Neutrophil (primary cell): ENCODE measurements around the gene RTN4.

Experiments
- H3K27ac ChIP-seq: fragments of 200-600 bp; sonication (generic); 2 replicates; pipeline ENCODE4 v1.5.1; 2016; ENCODE audit warnings: mild to moderate bottlenecking, moderate library complexity
- H3K27me3 ChIP-seq: fragments of 200-600 bp; sonication (generic); 2 replicates; pipeline ENCODE4 v1.6.0; 2016; ENCODE audit warnings: mild to moderate bottlenecking
- H3K36me3 ChIP-seq: fragments of 200-600 bp; sonication (generic); 2 replicates; pipeline ENCODE4 v1.5.1; 2017
- H3K4me1 ChIP-seq, 2 experiments: fragments of 200-600 bp in 1 of 2; sonication (generic) in 1 of 2; 1 replicate in 1 of 2; 2 replicates in 1 of 2; pipeline versions ENCODE4 v1.5.1 to v1.6.1; 2013 to 2016; ENCODE audit warnings: low read depth in 1 of 2, low read length in 1 of 2, mild to moderate bottlenecking in 1 of 2, moderate library complexity in 1 of 2; ENCODE audit not compliant: control insufficient read depth in 1 of 2, insufficient read depth in 1 of 2
- H3K4me3 ChIP-seq, 2 experiments: fragments of 200-600 bp in 1 of 2; sonication (generic) in 1 of 2; 1 replicate in 1 of 2; 2 replicates in 1 of 2; pipeline ENCODE4 v1.5.1; 2013 to 2016; ENCODE audit warnings: low read depth in 1 of 2, low read length in 1 of 2, mild to moderate bottlenecking in 1 of 2, moderate library complexity in 1 of 2
- H3K9me3 ChIP-seq: fragments of 200-600 bp; sonication (generic); 2 replicates; pipeline ENCODE4 v1.5.1; 2016
- CTCF ChIP-seq: fragments of 200-600 bp; sonication (generic); IDR thresholded peaks from 2 replicates; pipeline ENCODE4 v1.5.1; 2016; ENCODE audit warnings: antibody characterized with exemption

Gene RTN4

GRCh38 chr2:54957321-54957999 lies 92.8 kb downstream of the RTN4 start:
- Histone ChIP-seq H3K27me3 (no peaks in the 10 kb centered on the region), H3K4me3 (no peak overlapping the region), H3K9me3 (no peaks in the 10 kb centered on the region), H3K4me1 (peaks cover 0 to 10% of the 10 kb centered on the region in 2 experiments), H3K36me3 (no peaks in the 10 kb centered on the region), H3K27ac (no peak overlapping the region)
- TF ChIP-seq CTCF = no peak

GRCh38 chr2:54956111-54956627 lies 94.1 kb downstream of the RTN4 start:
- Histone ChIP-seq H3K9me3 (no peaks in the 10 kb centered on the region), H3K36me3 (no peaks in the 10 kb centered on the region), H3K4me3 (no peak overlapping the region), H3K27ac (no peak overlapping the region), H3K27me3 (no peaks in the 10 kb centered on the region), H3K4me1 (peaks cover 0 to 10% of the 10 kb centered on the region in 2 experiments)
- no peak for TF ChIP-seq CTCF

GRCh38 chr2:54955358-54956110 lies 94.7 kb downstream of the RTN4 start:
- Histone ChIP-seq H3K9me3 (no peaks in the 10 kb centered on the region), H3K27ac (peak overlapping the region; percentile 44), H3K4me3 (no peak overlapping the region), H3K36me3 (no peaks in the 10 kb centered on the region), H3K4me1 (peaks cover 0 to 10% of the 10 kb centered on the region in 2 experiments), H3K27me3 (no peaks in the 10 kb centered on the region)
- TF ChIP-seq CTCF = no peak

GRCh38 chr2:54954705-54955357 lies 95.4 kb downstream of the RTN4 start:
- no peaks in the 10 kb centered on the region for H3K9me3 ChIP-seq
- no peak overlapping the region for H3K27ac ChIP-seq
- no peak for TF ChIP-seq CTCF
- H3K4me3 ChIP-seq = no peak overlapping the region
- H3K4me1 ChIP-seq = peaks cover 0 to 10% of the 10 kb centered on the region in 2 experiments
- no peaks in the 10 kb centered on the region for H3K36me3 ChIP-seq
- H3K27me3 ChIP-seq = no peaks in the 10 kb centered on the region

- no peak overlapping the region for H3K4me3 ChIP-seq
- H3K9me3 ChIP-seq = no peaks in the 10 kb centered on the region
- H3K36me3 ChIP-seq = no peaks in the 10 kb centered on the region
- no peak overlapping the region for H3K27ac ChIP-seq
- peaks cover 0 to 10% of the 10 kb centered on the region in 2 experiments for H3K4me1 ChIP-seq
- H3K27me3 ChIP-seq = no peaks in the 10 kb centered on the region
- no peak for TF ChIP-seq CTCF
Observed at GRCh38 chr2:54954158-54954557, 96.1 kb downstream of the RTN4 start.
